ENCODE data around the gene PROCA1.

GRCh38 chr17:28719021-28719433 is 7.3 kb upstream of the PROCA1 start:
- TF ChIP-seq POLR2A (IDR thresholded peaks at IDR 0.05; ENCODE audit: extremely low read depth, insufficient read length) (no peak), CTCF (IDR thresholded peaks at IDR 0.05; ENCODE audit: low read depth, low read length) (no peak), MYC (IDR thresholded peaks at IDR 0.05; ENCODE audit: low read depth, low read length) (no peak), MAX (IDR thresholded peaks at IDR 0.05; ENCODE audit: low read depth, low read length) (no peak)

Data from NB4 (cell line).